Prostate gland (tissue), 2 donors: ENCODE measurements around the gene CENATAC.
"Not testable (repeated sequence)": the region's sequence is repeated elsewhere in the genome, so short reads cannot be mapped to it uniquely, and the experiment has no call there.

Experiments used
- CTCF ChIP-seq, 4 experiments: fragments of 200-600 bp in 2 of 4; fragments of 450-650 bp in 2 of 4; sonication (generic) in 2 of 4; IDR thresholded peaks; 1 replicate in 3 of 4; 2 replicates in 1 of 4; pipeline ENCODE4 v1.5.1; 2016 to 2019; ENCODE audit warnings: antibody characterized with exemption in 4 of 4, mild to moderate bottlenecking in 2 of 4, moderate library complexity in 2 of 4
- POLR2AphosphoS5 ChIP-seq: sonication (generic); formaldehyde crosslinking; IDR thresholded peaks from one replicate; pipeline ENCODE4 v1.6.1; 2017; ENCODE audit warnings: antibody characterized with exemption

GRCh38 chr11:119039471-119039870 lies 41.5 kb downstream of the CENATAC start:
- TF ChIP-seq CTCF (IDR thresholded peaks at IDR 0.05); POLR2AphosphoS5: not testable (repeated sequence)
